ENCODE data around the gene MYH9.

MYH9 gene

GRCh38 chr22:36374603-36375024, 13.2 kb downstream of the MYH9 start:
- Histone ChIP-seq H3F3A (ENCODE audit: control insufficient read depth, insufficient read depth) (peaks cover 14% of the 10 kb centered on the region), H3K4me1 (ENCODE audit: control insufficient read depth, low read length) (peaks cover 98% of the 10 kb centered on the region), H3K4me3 (ENCODE audit: low read length) (no peak overlapping the region), H3K79me2 (ENCODE audit: control insufficient read depth, low read length) (peaks cover 100% of the 10 kb centered on the region), H3K9me2 (replicated peaks; ENCODE audit: control insufficient read depth, low read length) (no peaks in the 10 kb centered on the region), H4K20me1 (ENCODE audit: control insufficient read depth, insufficient read depth, low read depth, low read length) (peaks cover 39% of the 10 kb centered on the region), H3K36me3 (ENCODE audit: control insufficient read depth, low read length) (peaks cover 56% of the 10 kb centered on the region), H3K27ac (ENCODE audit: low read depth, low read length) (no peak overlapping the region), H3K4me2 (ENCODE audit: low read length) (0 out of 2 replicates have a peak overlapping the region, but pooled peaks have one; percentile 1), H3K9me3 (ENCODE audit: control insufficient read depth, insufficient read depth, low read length) (no peaks in the 10 kb centered on the region), H3K27me3 (ENCODE audit: control insufficient read depth, low read length) (no peaks in the 10 kb centered on the region)
- TF ChIP-seq EZH2phosphoT487 (IDR thresholded peaks at IDR 0.05; ENCODE audit: borderline replicate concordance, low read length), result no peak
- TF ChIP-seq, protein P1, sequence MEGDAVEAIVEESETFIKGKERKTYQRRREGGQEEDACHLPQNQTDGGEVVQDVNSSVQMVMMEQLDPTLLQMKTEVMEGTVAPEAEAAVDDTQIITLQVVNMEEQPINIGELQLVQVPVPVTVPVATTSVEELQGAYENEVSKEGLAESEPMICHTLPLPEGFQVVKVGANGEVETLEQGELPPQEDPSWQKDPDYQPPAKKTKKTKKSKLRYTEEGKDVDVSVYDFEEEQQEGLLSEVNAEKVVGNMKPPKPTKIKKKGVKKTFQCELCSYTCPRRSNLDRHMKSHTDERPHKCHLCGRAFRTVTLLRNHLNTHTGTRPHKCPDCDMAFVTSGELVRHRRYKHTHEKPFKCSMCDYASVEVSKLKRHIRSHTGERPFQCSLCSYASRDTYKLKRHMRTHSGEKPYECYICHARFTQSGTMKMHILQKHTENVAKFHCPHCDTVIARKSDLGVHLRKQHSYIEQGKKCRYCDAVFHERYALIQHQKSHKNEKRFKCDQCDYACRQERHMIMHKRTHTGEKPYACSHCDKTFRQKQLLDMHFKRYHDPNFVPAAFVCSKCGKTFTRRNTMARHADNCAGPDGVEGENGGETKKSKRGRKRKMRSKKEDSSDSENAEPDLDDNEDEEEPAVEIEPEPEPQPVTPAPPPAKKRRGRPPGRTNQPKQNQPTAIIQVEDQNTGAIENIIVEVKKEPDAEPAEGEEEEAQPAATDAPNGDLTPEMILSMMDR (IDR thresholded peaks at IDR 0.05; ENCODE audit: low read depth, low read length, poor library complexity, severe bottlenecking), result no peak

DNA sequence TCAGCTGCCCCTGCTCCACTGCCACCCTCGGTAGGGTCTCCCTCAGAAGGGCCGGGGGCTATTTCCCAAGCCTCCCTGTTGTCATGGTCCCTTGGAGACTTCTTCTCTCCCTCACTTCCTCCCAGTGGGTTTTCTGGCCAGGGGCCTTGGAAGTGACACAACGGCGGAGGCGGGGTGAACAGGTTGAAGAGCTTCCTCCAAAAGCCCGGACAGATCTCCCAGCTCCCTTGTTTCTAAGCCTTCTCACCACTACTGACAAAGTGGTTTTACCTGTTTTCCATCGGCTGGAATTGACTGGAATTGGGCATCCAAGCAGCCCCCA, 14.5 kb downstream of the MYH9 start:
- Histone ChIP-seq H3K36me3 (ENCODE audit: control insufficient read depth, low read length) (peaks cover 49% of the 10 kb centered on the region), H3K9me3 (ENCODE audit: control insufficient read depth, insufficient read depth, low read length) (no peaks in the 10 kb centered on the region), H3F3A (ENCODE audit: control insufficient read depth, insufficient read depth) (peaks cover 4% of the 10 kb centered on the region), H4K20me1 (ENCODE audit: control insufficient read depth, insufficient read depth, low read depth, low read length) (peaks cover 36% of the 10 kb centered on the region), H3K4me3 (ENCODE audit: low read length) (0 out of 2 replicates have a peak overlapping the region, but pooled peaks have one; percentile 0), H3K27me3 (ENCODE audit: control insufficient read depth, low read length) (no peaks in the 10 kb centered on the region), H3K4me2 (ENCODE audit: low read length) (peak overlapping the region; percentile 28), H3K9me2 (replicated peaks; ENCODE audit: control insufficient read depth, low read length) (no peaks in the 10 kb centered on the region), H3K27ac (ENCODE audit: low read depth, low read length) (peak overlapping the region; percentile 9; the same call in 1 of the 2 replicates), H3K79me2 (ENCODE audit: control insufficient read depth, low read length) (peaks cover 100% of the 10 kb centered on the region), H3K4me1 (ENCODE audit: control insufficient read depth, low read length) (peaks cover 89% of the 10 kb centered on the region)
- TF ChIP-seq, protein P1 (IDR thresholded peaks at IDR 0.05; ENCODE audit: low read depth, low read length, poor library complexity, severe bottlenecking), result no peak
- TF ChIP-seq EZH2phosphoT487 (IDR thresholded peaks at IDR 0.05; ENCODE audit: borderline replicate concordance, low read length), result no peak

- Histone ChIP-seq H3K4me3 (ENCODE audit: low read length) (no peak overlapping the region), H3K27me3 (ENCODE audit: control insufficient read depth, low read length) (no peaks in the 10 kb centered on the region), H3K36me3 (ENCODE audit: control insufficient read depth, low read length) (peaks cover 58% of the 10 kb centered on the region), H3K9me2 (replicated peaks; ENCODE audit: control insufficient read depth, low read length) (no peaks in the 10 kb centered on the region), H4K20me1 (ENCODE audit: control insufficient read depth, insufficient read depth, low read depth, low read length) (peaks cover 45% of the 10 kb centered on the region; the same call in 1 of the 2 replicates), H3K79me2 (ENCODE audit: control insufficient read depth, low read length) (peaks cover 100% of the 10 kb centered on the region), H3K27ac (ENCODE audit: low read depth, low read length) (peak overlapping the region; percentile 14; the same call in 1 of the 2 replicates), H3K9me3 (ENCODE audit: control insufficient read depth, insufficient read depth, low read length) (no peaks in the 10 kb centered on the region), H3F3A (ENCODE audit: control insufficient read depth, insufficient read depth) (no peaks in the 10 kb centered on the region), H3K4me1 (ENCODE audit: control insufficient read depth, low read length) (peaks cover 86% of the 10 kb centered on the region), H3K4me2 (ENCODE audit: low read length) (peak overlapping the region; percentile 28)
- TF ChIP-seq, protein P1 (IDR thresholded peaks at IDR 0.05; ENCODE audit: low read depth, low read length, poor library complexity, severe bottlenecking), result no peak
- no peak for TF ChIP-seq EZH2phosphoT487 (IDR thresholded peaks at IDR 0.05; ENCODE audit: borderline replicate concordance, low read length)
Measured at GRCh38 chr22:36371920-36372319, 15.8 kb downstream of the MYH9 start.

Data from DOHH2 (cell line).